WERI-Rb-1 (cell line): ENCODE measurements around the gene CITED1.

ENCODE experiments used
- DNase-seq: peaks from one replicate; pipeline ENCODE4 v3.0.0-alpha.2; 2020
- H3K27ac ChIP-seq: fragments of 250-450 bp; sonication (Bioruptor Pico); 2 replicates; pipeline ENCODE4 v1.5.1; 2020; ENCODE audit warnings: mild to moderate bottlenecking, moderate library complexity
- H3K27me3 ChIP-seq: fragments of 250-450 bp; sonication (Bioruptor Pico); 2 replicates; pipeline ENCODE4 v1.5.1; 2021; ENCODE audit warnings: mild to moderate bottlenecking, low read depth, moderate library complexity; ENCODE audit not compliant: insufficient read depth, severe bottlenecking
- H3K36me3 ChIP-seq: fragments of 250-450 bp; sonication (Bioruptor Pico); 2 replicates; pipeline ENCODE4 v1.5.1; 2020; ENCODE audit warnings: mild to moderate bottlenecking, moderate library complexity
- H3K4me3 ChIP-seq: 2 replicates; pipeline ENCODE4 v1.5.1; 2011; ENCODE audit warnings: low read depth, mild to moderate bottlenecking, control low read depth, low read length
- H3K9me3 ChIP-seq: fragments of 250-450 bp; sonication (Bioruptor Pico); 2 replicates; pipeline ENCODE4 v1.5.1; 2021; ENCODE audit warnings: mild to moderate bottlenecking, moderate library complexity; ENCODE audit not compliant: severe bottlenecking
- TF ChIP-seq, protein P1 (sequence below): IDR thresholded peaks from 2 replicates; pipeline ENCODE4 v1.5.1; 2011; ENCODE audit warnings: low read depth, mild to moderate bottlenecking, control low read depth, inconsistent platforms, low read length

The CITED1 gene

DNA sequence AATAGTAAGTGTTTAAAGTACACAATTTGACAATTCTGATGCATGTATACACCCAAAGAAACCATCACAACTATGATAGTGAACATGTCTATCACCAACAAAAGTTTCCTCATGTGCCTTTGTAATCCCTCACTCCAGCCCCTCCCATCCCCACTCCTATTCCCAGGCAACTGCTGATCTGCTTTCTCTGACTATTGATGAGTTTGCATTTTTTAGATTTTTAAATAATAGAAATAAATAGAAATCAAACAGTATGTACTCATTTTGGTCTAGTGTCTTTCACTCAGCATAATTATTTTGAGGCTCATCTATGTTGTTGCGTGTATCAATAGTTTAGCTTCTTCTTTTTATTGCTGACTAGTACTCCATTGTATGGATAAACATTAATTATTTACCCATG lies 23.4 kb downstream of the CITED1 start:
- no peak overlapping the region for H3K4me3 ChIP-seq
- H3K9me3 ChIP-seq = no peaks in the 10 kb centered on the region
- TF ChIP-seq, protein P1, sequence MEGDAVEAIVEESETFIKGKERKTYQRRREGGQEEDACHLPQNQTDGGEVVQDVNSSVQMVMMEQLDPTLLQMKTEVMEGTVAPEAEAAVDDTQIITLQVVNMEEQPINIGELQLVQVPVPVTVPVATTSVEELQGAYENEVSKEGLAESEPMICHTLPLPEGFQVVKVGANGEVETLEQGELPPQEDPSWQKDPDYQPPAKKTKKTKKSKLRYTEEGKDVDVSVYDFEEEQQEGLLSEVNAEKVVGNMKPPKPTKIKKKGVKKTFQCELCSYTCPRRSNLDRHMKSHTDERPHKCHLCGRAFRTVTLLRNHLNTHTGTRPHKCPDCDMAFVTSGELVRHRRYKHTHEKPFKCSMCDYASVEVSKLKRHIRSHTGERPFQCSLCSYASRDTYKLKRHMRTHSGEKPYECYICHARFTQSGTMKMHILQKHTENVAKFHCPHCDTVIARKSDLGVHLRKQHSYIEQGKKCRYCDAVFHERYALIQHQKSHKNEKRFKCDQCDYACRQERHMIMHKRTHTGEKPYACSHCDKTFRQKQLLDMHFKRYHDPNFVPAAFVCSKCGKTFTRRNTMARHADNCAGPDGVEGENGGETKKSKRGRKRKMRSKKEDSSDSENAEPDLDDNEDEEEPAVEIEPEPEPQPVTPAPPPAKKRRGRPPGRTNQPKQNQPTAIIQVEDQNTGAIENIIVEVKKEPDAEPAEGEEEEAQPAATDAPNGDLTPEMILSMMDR = no peak
- H3K27ac ChIP-seq = no peak overlapping the region
- no peaks in the 10 kb centered on the region for H3K36me3 ChIP-seq
- no peak for DNase-seq
- H3K27me3 ChIP-seq = no peaks in the 10 kb centered on the region

DNA sequence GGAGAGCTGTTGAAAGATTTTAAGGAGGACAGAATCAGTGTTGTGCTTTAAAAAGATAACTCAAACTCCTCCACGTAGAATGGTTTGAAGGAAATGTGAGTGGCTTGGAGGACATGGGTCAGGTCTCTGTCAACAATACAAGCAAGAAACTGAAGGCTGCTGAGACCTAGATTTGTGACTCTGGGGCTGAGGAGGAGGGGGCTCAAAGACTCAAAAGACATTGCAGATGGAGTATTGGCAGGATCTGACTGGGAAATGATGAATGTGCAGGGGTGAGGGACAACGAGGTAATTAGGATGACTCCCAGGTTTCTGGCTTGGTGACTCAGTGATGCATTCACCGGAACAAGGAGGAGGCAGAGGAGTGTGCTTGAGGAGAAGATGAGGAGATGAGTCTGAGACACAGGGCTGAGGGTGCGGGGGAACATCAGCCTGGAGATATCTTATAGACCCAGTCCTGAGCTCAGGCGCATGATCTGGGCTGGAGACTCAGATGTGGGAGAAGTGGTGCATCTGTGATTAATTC lies 25.3 kb downstream of the CITED1 start:
- DNase-seq = no peak
- H3K27me3 ChIP-seq = no peaks in the 10 kb centered on the region
- peaks cover 16% of the 10 kb centered on the region for H3K36me3 ChIP-seq
- H3K9me3 ChIP-seq = no peaks in the 10 kb centered on the region
- TF ChIP-seq, protein P1 = no peak
- H3K27ac ChIP-seq = no peak overlapping the region
- H3K4me3 ChIP-seq = no peak overlapping the region

DNA sequence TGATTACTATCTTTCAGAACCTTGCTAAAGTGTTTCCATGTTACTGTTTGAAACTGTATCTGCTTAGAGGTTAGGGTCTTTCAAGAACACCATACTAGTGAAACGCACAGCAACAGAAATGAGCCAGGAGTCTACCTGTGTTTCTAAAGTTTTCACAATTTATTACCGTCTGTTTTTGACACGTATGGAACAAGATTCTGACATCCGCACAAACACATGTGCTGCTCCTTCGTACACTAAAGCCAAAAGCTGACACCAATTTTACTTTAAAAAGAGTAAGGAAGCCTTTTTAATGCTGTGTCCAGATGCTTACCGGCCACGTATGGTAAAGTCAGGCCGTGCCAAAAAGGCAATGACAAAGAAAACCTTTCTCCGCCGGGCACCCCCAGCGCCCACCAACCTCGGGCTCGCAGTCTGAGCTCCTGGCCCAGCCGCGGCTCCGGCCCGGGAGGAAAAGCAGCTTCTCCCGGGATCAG lies 29.2 kb downstream of the CITED1 start:
- no peak for DNase-seq
- H3K9me3 ChIP-seq = no peaks in the 10 kb centered on the region
- peaks cover 53% of the 10 kb centered on the region for H3K36me3 ChIP-seq
- H3K27ac ChIP-seq = peak overlapping the region; percentile 88
- peak overlapping the region; percentile 83 for H3K4me3 ChIP-seq
- TF ChIP-seq, protein P1 = no peak
- H3K27me3 ChIP-seq = no peaks in the 10 kb centered on the region

DNA sequence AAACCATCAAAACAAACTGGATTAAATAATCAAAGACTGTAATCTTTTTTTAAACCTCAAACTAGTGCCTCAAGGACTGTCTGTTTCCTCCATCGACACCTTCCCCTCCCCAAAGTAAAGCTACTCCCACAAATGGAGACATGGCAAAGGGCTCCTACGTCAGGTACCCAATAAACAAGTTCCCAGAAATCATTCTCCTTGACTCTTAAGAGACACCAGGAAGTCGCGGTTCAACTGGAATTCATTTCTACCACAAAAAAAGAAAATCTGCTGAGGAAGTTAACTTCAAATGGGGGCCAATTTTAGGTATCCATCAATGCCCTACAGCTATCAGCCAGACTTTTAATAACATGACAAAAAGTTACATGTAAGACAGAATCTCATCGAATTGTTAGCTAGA lies 31.2 kb downstream of the CITED1 start:
- TF ChIP-seq, protein P1 = no peak
- Histone ChIP-seq H3K9me3 (no peaks in the 10 kb centered on the region), H3K36me3 (peaks cover 71% of the 10 kb centered on the region), H3K4me3 (no peak overlapping the region), H3K27me3 (no peaks in the 10 kb centered on the region), H3K27ac (no peak overlapping the region; the same call in 1 of the 2 replicates)
- DNase-seq = no peak

DNA sequence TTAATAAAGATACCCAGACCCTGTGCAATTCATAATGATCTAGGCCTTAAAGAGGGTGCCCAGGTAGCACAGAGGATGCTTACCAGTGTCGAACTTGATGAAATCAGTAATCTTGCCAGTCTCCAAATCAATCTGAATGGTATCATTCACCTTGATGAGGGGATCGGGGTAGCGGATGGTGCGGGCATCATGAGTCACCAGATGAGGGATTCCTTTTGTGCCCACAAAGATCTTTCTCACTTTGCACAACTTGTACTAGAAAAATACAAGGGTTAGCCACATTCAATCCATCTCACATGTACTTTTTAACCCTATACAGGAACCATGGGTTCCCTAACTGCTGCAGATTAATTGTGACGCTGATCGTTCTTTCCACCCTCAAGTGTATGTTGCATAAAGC lies 32.0 kb downstream of the CITED1 start:
- DNase-seq = no peak
- H3K4me3 ChIP-seq = no peak overlapping the region
- no peaks in the 10 kb centered on the region for H3K27me3 ChIP-seq
- TF ChIP-seq, protein P1 = no peak
- peaks cover 79% of the 10 kb centered on the region for H3K36me3 ChIP-seq
- H3K9me3 ChIP-seq = no peaks in the 10 kb centered on the region
- H3K27ac ChIP-seq = no peak overlapping the region

DNA sequence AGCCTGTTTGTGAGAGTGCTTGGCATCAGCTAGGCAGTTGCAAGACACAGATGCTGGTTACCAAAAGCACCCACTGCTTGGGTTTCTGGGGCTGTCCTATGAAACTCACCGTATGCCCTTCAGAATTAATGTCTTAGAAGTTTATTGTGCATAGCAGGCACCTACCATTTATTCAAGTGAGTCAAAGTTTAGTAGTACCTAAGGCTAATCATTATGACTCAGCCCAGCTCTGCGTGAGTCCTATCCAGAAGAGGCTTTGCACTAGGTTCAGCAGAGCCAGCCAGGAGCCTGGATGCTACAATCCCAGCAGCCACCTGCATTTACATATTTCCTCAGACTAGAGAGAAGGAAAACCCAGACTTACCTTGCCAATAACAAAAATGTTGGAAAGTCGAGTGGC lies 32.8 kb downstream of the CITED1 start:
- Histone ChIP-seq H3K4me3 (no peak overlapping the region), H3K27ac (no peak overlapping the region), H3K27me3 (no peaks in the 10 kb centered on the region), H3K9me3 (no peaks in the 10 kb centered on the region), H3K36me3 (peaks cover 88% of the 10 kb centered on the region)
- TF ChIP-seq, protein P1 = no peak
- DNase-seq = no peak
